Fibroblast of skin of left biceps (primary cell): ENCODE data around the gene NAXD.
"Not testable (repeated sequence)": the region's sequence is repeated elsewhere in the genome, so short reads cannot be mapped to it uniquely, and the experiment has no call there.

Experiments used
- DNase-seq, 2 experiments: peaks; one replicate each; pipeline ENCODE4 v3.0.0-alpha.2; 2013; ENCODE audit warnings: low read depth in 2 of 2

NAXD gene

GRCh38 chr13:110662777-110663443, 47.6 kb downstream of the NAXD start:
- no peak for DNase-seq

- no peak for DNase-seq
Observed at GRCh38 chr13:110663491-110663890, 48.1 kb downstream of the NAXD start.

DNA sequence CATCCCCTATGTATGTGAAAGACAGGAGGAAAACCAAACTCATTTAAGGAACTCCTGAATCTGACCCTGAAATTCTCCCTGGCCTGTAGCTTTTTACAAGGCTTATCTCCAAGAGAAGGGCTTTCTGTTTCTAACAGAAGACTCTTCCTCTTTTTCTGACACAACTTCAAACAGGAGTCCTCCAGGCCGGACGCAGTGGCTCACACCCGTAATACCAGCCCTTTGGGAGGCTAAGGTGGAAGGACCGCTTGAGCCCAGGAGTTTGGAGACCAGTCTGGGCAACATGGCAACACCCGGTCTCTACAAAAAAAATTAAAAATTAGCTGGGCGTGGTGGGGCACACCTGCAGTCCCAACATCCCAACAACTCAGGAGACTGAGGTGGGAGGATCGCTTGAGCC, 48.7 kb downstream of the NAXD start:
- no peak for DNase-seq

DNA sequence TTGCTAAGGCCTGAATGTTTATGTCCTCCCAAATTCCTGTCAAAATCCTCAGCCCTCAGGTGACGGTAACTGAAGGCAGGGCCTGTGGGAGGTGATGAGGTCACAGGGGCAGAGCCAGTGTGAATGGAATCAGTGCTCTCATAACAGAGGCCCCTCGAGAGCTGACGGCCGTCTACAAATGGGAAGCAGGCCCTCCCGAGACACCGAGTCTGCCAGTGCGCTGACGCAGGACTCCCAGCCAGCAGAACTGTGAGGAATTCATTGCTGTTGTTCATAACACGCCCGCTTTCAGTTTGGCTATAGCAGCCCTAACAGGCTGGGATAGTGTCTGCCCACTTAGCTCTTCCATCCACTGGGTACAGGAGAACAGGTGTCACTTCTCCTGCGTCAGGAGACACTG, 49.3 kb downstream of the NAXD start:
- no peak for DNase-seq

- no peak for DNase-seq
Observed at GRCh38 chr13:110665491-110666254, 50.3 kb downstream of the NAXD start.

- DNase-seq: no peak
Observed at GRCh38 chr13:110666255-110666533, 50.8 kb downstream of the NAXD start.

DNA sequence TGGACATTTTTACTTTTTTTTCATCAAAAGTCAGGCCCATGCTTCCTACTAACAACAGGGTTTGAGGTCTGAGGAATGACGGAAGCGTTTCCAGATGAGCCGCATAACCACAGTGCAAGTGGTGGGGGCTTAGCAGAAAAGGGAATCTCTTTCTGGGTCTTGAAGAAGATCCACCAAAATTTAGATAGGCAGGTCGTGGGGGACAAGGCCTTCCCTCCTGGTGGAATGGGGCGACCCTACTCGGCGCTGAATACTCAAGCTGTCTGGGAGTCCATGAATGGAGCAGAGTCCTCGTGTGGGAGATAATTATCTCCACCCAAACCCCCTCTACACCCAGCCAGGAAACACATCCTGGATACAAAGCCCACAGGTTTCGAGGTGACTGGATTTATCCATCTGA, 53.7 kb downstream of the NAXD start:
- DNase-seq: no peak

- DNase-seq: not testable (repeated sequence)
Observed at GRCh38 chr13:110669814-110670213, 54.5 kb downstream of the NAXD start.

DNA sequence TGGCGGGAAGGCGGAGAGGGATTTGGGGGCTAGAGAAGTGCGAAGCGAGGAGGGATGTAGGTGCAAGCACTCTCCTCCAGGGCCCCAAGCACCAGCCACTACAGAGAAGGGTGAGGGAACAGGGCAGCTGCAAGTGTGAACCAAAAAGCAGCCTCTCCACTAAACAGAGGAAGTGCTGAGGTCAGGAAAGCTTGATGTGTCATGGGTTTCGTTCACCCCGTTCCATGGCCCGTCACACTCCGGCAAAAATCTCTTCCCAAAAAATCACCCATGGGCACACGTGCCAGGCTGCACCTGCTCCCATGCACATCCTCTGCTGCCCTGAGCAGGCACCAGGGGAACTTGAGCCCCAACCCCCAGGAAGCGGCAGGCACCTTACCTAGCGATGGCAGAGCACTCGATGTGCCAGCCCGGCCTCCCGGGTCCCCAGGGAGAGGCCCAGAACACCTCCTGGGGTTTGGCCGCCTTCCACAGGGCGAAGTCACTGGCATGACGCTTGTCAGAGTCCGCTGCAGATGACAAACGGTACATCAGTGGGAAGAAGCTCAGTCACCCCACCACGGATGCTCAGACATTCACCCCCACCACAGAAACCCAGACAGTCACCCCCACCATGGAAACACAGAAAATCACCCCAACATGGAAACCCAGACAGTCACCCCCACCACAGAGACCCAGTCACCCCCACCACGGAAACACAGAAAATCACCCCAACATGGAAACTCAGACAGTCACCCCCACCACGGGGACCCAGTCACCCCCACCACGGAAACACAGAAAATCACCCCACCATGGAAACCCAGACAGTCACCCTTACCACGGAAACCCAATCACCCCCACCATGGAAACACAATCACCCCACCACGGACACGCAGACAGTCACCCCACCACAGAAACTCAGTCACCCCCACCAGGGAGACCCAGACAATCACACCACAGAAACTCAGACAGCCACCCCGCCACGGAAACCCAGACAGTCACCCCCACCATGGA, 61.5 kb downstream of the NAXD start:
- DNase-seq: no peak

- DNase-seq: no peak
Observed at GRCh38 chr13:110677731-110678545, 62.6 kb downstream of the NAXD start.

GRCh38 chr13:110680852-110681251, 65.5 kb downstream of the NAXD start:
- no peak for DNase-seq

- DNase-seq: no peak
Observed at GRCh38 chr13:110681868-110682550, 66.7 kb downstream of the NAXD start.

DNA sequence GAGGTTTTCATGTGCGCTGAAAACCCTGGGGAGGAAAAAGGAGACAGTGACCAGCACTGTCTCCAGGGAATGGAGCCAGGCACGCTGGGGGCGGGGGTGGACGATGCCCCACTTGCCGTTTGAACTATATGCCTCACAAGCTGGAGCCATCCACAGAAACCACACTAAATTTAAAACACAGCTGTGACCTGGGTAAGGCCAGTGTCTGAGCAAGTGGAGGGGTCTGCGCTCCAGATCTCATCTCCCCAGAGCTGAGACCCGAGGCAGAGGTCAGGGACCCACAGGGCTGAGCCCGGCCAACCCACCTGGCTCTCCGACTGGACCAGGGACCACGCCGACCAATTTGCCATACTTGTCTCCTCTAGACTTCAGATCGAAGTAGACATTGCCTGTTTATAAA, 67.4 kb downstream of the NAXD start:
- DNase-seq: no peak

DNA sequence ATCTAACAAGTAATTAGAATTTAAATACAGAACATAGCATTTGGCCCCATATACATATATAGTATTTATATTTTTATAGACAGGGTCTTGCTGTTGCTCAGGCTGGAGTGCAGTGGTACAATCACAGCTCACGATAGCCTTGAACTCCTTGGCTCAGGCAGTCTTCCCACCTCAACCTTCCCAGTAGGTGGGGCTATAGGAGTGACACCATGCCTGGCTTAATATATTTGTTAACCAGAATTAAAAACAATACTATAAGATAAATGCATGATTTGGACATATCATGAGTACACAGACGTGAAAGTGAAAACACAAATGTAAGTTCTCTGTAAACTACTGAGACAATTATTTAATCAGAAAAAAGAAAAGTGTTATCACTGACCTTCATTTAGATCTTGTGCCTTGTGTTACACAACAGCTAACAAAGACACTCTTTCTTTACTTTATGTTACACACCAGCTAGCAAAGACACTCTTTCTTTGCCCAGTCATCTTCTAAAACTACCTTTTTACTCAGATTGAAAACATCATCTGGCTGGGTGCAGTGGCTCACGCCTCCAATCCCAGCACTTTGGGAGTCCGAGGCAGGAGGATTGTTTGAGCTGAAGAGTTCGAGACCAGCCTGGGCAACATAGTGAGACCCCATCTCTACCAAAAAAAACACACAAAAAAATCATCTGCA, 68.0 kb downstream of the NAXD start:
- DNase-seq: no peak

DNA sequence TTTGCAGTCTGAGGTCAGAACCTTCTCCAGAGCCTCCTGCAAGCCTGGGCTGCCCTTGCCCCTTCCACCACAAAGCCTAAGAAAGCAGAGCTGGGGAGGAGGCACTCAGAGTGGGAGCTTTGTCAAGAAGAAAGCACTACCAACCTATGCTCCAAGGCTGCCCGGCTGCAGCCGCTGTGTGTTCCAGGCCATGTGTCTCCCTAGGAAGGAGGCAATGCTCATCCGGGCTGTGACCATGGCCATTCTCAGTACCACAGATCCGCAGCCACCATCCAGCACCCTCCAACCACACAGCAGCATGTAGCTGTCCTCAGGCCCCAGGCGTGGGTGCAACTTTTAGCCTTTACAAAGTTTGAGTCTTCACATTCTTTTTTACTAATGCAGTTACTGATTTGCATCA, 68.6 kb downstream of the NAXD start:
- DNase-seq: no peak

- no peak for DNase-seq
Observed at GRCh38 chr13:110684388-110685056, 69.2 kb downstream of the NAXD start.

- DNase-seq: no peak
Observed at GRCh38 chr13:110685305-110686020, 70.1 kb downstream of the NAXD start.

DNA sequence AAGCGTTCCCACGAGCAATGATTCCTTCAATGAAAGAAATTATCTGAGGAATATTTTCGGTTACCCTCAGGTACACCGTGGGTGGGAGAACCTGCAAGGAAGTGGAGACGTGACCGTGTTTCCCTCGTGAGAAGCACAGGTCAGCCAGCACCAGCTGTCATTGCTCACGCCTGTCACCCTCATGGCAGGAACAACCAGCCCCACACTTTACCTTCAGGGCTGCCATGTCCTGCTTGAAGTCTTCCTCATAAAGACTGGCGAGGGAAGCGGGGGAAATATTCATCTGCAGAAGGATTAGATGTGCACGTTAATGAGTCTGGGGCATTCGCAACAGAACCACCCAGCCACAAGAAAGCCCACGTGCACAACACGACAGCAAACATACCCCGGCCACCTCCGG, 72.4 kb downstream of the NAXD start:
- no peak for DNase-seq

- no peak for DNase-seq
Observed at GRCh38 chr13:110689041-110689440, 73.7 kb downstream of the NAXD start.
